Endothelial cell of umbilical vein (primary cell): ENCODE results near the gene UVRAG. TPM values are rescaled to one million over a fixed set of nuclear protein-coding genes. Genes with fewer than 3 reads are reported as not detected.

Experiments
- BruUV-seq: library from RNA; stranded (reverse); fragments of 400-500 nt; replicated peaks from 2 replicates; lab custom pipeline; 2021; lab: Mats Ljungman, UMichigan
- CTCF ChIA-PET: fragments of 300-600, 350-600 bp; sonication (Branson Sonifier 250); formaldehyde crosslinking; loops from one replicate; lab custom pipeline; 2021; ENCODE audit warnings: antibody characterized with exemption, inconsistent platforms; lab: Charles Lee
- POLR2A ChIA-PET: fragments of 300-600, 350-600 bp; sonication (Branson Sonifier 250); formaldehyde crosslinking; loops from one replicate; lab custom pipeline; 2021; ENCODE audit warnings: antibody characterized with exemption, inconsistent platforms; lab: Charles Lee
- DNase-seq: peaks from one replicate; pipeline ENCODE4 v3.0.0-alpha.2; 2011; ENCODE audit warnings: low read depth, low spot score
- FAIRE-seq: peaks from 2 replicates; lab custom pipeline; 2011; peaks lifted over from hg19 to GRCh38; lab: Jason Lieb, UNC
- H2AFZ ChIP-seq: 2 replicates; pipeline ENCODE4 v1.6.0; 2012; ENCODE audit warnings: low read depth, low read length, control low read depth, inconsistent platforms
- H3K27ac ChIP-seq: 2 replicates; pipeline ENCODE4 v1.5.1; 2011; ENCODE audit warnings: low read depth, mild to moderate bottlenecking, control low read depth, low read length, moderate library complexity; ENCODE audit not compliant: insufficient read depth
- H3K27me3 ChIP-seq, 2 experiments: 2 replicates each; pipeline versions ENCODE4 v1.6.0 to v1.6.1; 2011; ENCODE audit warnings: low read length in 2 of 2, mixed read lengths in 1 of 2; ENCODE audit not compliant: control insufficient read depth in 2 of 2, insufficient read depth in 2 of 2
- H3K36me3 ChIP-seq, 2 experiments: 2 replicates in 1 of 2; 3 replicates in 1 of 2; pipeline ENCODE4 v1.5.1; 2011; ENCODE audit warnings: low read length in 2 of 2, mild to moderate bottlenecking in 1 of 2, moderate library complexity in 1 of 2; ENCODE audit not compliant: control insufficient read depth in 2 of 2, insufficient read depth in 2 of 2; ENCODE audit errors: extremely low read depth in 1 of 2
- H3K4me1 ChIP-seq: 3 replicates; pipeline ENCODE4 v1.5.1; 2011; ENCODE audit warnings: mild to moderate bottlenecking, low read length; ENCODE audit not compliant: control insufficient read depth, insufficient read depth; ENCODE audit errors: extremely low read depth
- H3K4me2 ChIP-seq: 2 replicates; pipeline ENCODE4 v1.6.1; 2011; ENCODE audit warnings: low read length, control low read depth, mixed read lengths; ENCODE audit not compliant: insufficient read depth
- H3K4me3 ChIP-seq, 3 experiments: fragments of 200-600 bp in 1 of 3; sonication (generic), shearing (Covaris generic) in 1 of 3; replicated peaks in 1 of 3; 2 replicates each; pipeline ENCODE4 v1.5.1; 2011 to 2016; ENCODE audit warnings: control low read depth in 3 of 3, low read length in 3 of 3, mild to moderate bottlenecking in 2 of 3, inconsistent platforms in 1 of 3, low read depth in 1 of 3, moderate library complexity in 1 of 3; ENCODE audit not compliant: insufficient read depth in 1 of 3
- H3K79me2 ChIP-seq: 2 replicates; pipeline ENCODE4 v1.6.0; 2012; ENCODE audit warnings: low read length, inconsistent platforms; ENCODE audit not compliant: control insufficient read depth, insufficient read depth
- H3K9ac ChIP-seq: replicated peaks from 2 replicates; pipeline ENCODE3; 2011; ENCODE audit warnings: low read length, control low read depth; ENCODE audit not compliant: insufficient read depth; ENCODE audit errors: extremely low read depth
- H3K9me1 ChIP-seq: replicated peaks from 3 replicates; pipeline ENCODE4 v1.6.0; 2011; ENCODE audit warnings: mild to moderate bottlenecking, low read length; ENCODE audit not compliant: control insufficient read depth, insufficient read depth; ENCODE audit errors: extremely low read depth
- H3K9me3 ChIP-seq: replicated peaks from 2 replicates; pipeline ENCODE4 v1.5.1; 2012; ENCODE audit warnings: low read length, inconsistent platforms; ENCODE audit not compliant: control insufficient read depth, insufficient read depth
- H4K20me1 ChIP-seq: replicated peaks from 2 replicates; pipeline ENCODE3; 2011; ENCODE audit warnings: mild to moderate bottlenecking, low read length; ENCODE audit not compliant: control insufficient read depth, insufficient read depth; ENCODE audit errors: extremely low read depth
- CTCF ChIP-seq, 2 donors: IDR thresholded peaks; 1 replicate in 1 of 2; 2 replicates in 1 of 2; pipeline ENCODE4 v1.5.1; 2011; ENCODE audit warnings: low read length in 2 of 2, mild to moderate bottlenecking in 2 of 2, moderate library complexity in 2 of 2, control low read depth in 1 of 2, inconsistent platforms in 1 of 2, low read depth in 1 of 2; ENCODE audit not compliant: insufficient read depth in 1 of 2; ENCODE audit errors: extremely low read depth in 1 of 2
- FOS ChIP-seq: IDR thresholded peaks from 2 replicates; pipeline ENCODE4 v1.6.1; 2011; ENCODE audit warnings: mild to moderate bottlenecking, low read length, moderate library complexity, borderline replicate concordance; ENCODE audit not compliant: insufficient read depth
- GATA2 ChIP-seq: IDR thresholded peaks from 2 replicates; pipeline ENCODE4 v1.7.0; 2011; ENCODE audit warnings: low read depth, mild to moderate bottlenecking, moderate library complexity, mixed read lengths, low read length; ENCODE audit not compliant: insufficient read length, insufficient read depth
- JUN ChIP-seq: IDR thresholded peaks from 2 replicates; pipeline ENCODE4 v1.6.1; 2011; ENCODE audit warnings: borderline replicate concordance, low read depth; ENCODE audit not compliant: insufficient read length, insufficient read depth
- MAX ChIP-seq: IDR thresholded peaks from 2 replicates; pipeline ENCODE4 v1.6.1; 2011; ENCODE audit not compliant: insufficient read depth, insufficient read length
- POLR2AphosphoS5 ChIP-seq: IDR thresholded peaks from 2 replicates; pipeline ENCODE4 v1.6.1; 2012; ENCODE audit warnings: low read depth, mild to moderate bottlenecking, control low read depth, low read length, moderate library complexity; ENCODE audit not compliant: insufficient read depth
- dilution Hi-C: fragments of 300-500 bp; cut with MboI; formaldehyde crosslinking; loops from one replicate; pipeline ENCODE4 v1.15.0; 2019; ENCODE audit warnings: low sequenced_read_pairs; ENCODE audit not compliant: extremely low pct_ligation_motif_present
- intact Hi-C: fragments of 100-400 bp; cut with micrococcal nuclease; formaldehyde crosslinking; loops from one replicate; pipeline ENCODE4 v1.10.0; 2022
- polyA plus RNA-seq, 4 experiments: library from polyadenylated mRNA; depleted of rRNA in 3 of 4; stranded (reverse) in 3 of 4; unstranded in 1 of 4; fragments of >200 nt; gene quantifications; 2 replicates each; pipeline versions ENCODE4 v1.2.1 to v1.2.3, GENCODE V29; 2011 to 2012; ENCODE audit warnings: missing spikeins in 1 of 4
- total RNA-seq: library from RNA; stranded (reverse); gene quantifications from 2 replicates; pipeline ENCODE4 v1.2.3, GENCODE V29; 2021

Gene UVRAG
- total and polyA plus RNA-seq, 2 donors (not counting 3 experiments of a cell fraction or from before 2014, with no cell fraction given) = 21.2 to 65.6 TPM

DNA sequence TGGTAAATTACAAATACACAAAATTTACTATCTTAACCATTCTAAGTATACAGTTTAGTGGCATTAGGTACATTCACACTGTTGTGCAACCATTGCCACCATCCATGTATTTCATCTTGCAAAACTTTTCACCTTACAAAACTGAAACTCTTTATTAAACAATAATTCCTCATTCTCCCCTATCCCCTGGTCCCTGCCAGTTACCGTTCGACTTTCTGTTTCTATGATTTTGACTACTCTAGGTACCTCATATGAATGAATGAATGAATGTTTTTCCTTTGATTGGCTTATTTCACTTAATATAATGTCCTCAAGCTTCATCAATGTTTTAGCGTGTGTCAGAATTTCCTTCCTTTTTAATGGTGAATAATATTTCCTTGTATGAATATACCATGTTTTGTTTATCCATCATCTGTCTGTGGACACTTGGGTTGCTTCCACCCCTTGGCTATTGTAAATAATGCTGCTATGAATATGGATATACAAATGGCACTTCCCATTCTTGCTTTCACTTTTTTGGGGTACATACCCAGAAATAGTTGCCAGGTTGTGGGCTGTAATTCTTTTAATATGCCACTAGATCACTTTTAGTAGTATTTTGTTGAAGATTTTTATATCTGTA is 93.0 kb downstream of the UVRAG start:
- peaks cover 71% of the 10 kb centered on the region for H3K79me2 ChIP-seq
- BruUV-seq = no TSS peak
- ChIA-PET CTCF (interaction anchor here (1.5 kb wide), 2 partner anchors 14 to 244 kb away, joined by 3 to 8 read pairs; no protein-coding TSS in a partner anchor), POLR2A (no interaction called here)
- peaks cover 11% of the 10 kb centered on the region for H4K20me1 ChIP-seq
- H3K36me3 ChIP-seq = peaks cover 0 to 9% of the 10 kb centered on the region in 2 experiments
- no peaks in the 10 kb centered on the region for H3K9me1 ChIP-seq
- peaks cover 7% of the 10 kb centered on the region for H3K4me1 ChIP-seq
- dilution Hi-C loops (no loop called here), intact Hi-C loops (no loop called here)
- no peak overlapping the region for H3K9ac ChIP-seq
- DNase-seq = peak; percentile 47
- TF ChIP-seq POLR2AphosphoS5 = no peak
- peak; percentile 32 for TF ChIP-seq FOS
- TF ChIP-seq MAX = no peak
- no peaks in the 10 kb centered on the region for H3K9me3 ChIP-seq
- peak; percentile 52 for FAIRE-seq
- no peaks in the 10 kb centered on the region for H3K27me3 ChIP-seq
- H2AFZ ChIP-seq = no peak overlapping the region
- peak overlapping the region; percentile 55 for H3K4me2 ChIP-seq
- no peak overlapping the region for H3K27ac ChIP-seq
- no peak overlapping the region for H3K4me3 ChIP-seq

DNA sequence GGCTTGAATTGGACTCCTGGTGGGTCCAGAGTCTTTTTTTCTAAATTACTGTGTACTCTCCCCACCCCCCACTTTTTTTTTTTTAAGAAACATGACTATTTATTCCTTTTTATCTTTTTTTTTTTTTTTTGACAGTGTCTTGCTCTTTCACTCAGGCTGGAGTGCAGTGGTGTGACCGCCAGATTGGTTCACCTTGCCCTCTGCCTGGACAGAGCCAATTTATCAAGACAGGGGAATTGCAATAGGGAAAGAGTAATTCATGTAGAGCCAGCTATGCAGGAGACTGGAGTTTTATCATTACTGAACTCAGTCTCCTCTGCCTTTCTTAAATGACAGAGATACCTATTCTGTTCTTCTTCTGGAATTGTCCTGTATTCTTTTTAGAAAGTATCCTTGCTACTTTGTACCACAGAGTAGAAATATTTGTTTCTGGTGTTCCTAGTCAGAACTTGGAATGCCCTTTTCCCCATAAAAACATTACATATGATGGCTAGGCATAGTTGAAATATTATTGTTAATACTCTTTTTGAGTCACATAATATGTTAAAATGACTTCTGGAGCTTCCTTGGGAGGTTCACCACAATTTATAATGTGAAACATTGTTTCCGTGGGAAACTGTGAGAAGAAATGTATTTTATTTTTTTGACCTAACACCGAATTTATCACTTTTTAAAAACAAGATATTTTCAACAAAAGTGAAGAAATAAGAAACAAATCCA is 95.6 kb downstream of the UVRAG start:
- DNase-seq (no peak), FAIRE-seq (no peak)
- no peak overlapping the region for H2AFZ ChIP-seq
- H3K9me3 ChIP-seq = no peaks in the 10 kb centered on the region
- peaks cover 7% of the 10 kb centered on the region for H3K4me1 ChIP-seq
- peaks cover 2 to 9% of the 10 kb centered on the region in 2 experiments for H3K36me3 ChIP-seq
- H3K9ac ChIP-seq = no peak overlapping the region
- no peak overlapping the region for H3K4me2 ChIP-seq
- dilution Hi-C loops (no loop called here), intact Hi-C loops (no loop called here)
- peaks cover 54% of the 10 kb centered on the region for H3K79me2 ChIP-seq
- no peak overlapping the region for H3K27ac ChIP-seq
- CTCF ChIA-PET = interaction anchor here (1.0 kb wide), 1 partner anchor 242 kb away, joined by 4 read pairs; no protein-coding TSS in a partner anchor
- no peak overlapping the region for H3K4me3 ChIP-seq
- BruUV-seq = no TSS peak
- no peaks in the 10 kb centered on the region for H3K9me1 ChIP-seq
- H3K27me3 ChIP-seq = no peaks in the 10 kb centered on the region
- POLR2A ChIA-PET = no interaction called here
- TF ChIP-seq GATA2 = no peak
- TF ChIP-seq CTCF (IDR thresholded peaks at IDR 0.05; ENCODE audit: extremely low read depth in 1 of 2, insufficient read depth in 1 of 2, low read depth in 1 of 2, low read length in 2 of 2) = no peak
- TF ChIP-seq FOS = no peak
- no peak for TF ChIP-seq JUN
- TF ChIP-seq MAX = no peak
- H4K20me1 ChIP-seq = peaks cover 12% of the 10 kb centered on the region
